ENCODE measurements around the gene ADAMTSL2.

DNA sequence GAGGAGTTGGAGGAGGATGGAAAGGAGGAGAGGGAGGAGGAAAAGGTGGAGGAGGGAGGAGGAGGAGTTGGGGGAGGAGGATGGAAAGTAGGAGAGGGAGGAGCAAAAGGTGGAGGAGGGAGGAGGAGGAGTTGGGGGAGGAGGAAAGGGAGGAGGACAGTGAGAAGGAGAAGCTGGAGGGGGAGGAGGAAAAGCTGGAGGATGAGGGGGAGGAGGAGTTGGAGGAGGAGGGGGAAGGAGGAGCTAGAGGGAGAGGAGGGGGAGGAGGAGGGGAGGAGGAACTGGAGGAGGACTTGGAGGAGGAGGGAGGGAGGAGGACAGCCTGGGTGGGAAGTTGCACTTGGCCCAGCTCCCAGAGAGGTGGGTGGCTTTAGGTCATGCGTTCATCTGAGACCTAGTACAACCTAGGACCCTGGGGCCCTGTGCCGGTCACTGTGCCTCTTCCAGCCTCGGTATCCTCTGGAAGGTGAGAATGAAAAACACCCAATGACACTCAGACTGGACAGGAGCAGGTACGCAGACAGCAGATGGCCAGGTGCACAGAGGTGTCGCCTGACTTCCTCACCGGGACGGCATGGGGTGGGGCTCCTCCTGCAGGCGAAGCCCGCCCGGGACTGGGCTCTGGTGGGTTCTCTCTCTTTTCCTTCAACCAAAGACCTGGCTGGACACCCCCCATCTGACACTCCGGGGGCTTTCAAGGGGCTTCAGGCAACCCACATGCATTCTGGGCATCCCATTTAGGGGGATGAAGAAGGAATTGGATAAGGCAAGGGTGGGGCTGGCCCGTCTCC lies 43.4 kb upstream of the ADAMTSL2 start:
- TF ChIP-seq ONECUT2 (CRISPR knock-in tag; IDR thresholded peaks at IDR 0.05): no peak
- TF ChIP-seq, protein P1, sequence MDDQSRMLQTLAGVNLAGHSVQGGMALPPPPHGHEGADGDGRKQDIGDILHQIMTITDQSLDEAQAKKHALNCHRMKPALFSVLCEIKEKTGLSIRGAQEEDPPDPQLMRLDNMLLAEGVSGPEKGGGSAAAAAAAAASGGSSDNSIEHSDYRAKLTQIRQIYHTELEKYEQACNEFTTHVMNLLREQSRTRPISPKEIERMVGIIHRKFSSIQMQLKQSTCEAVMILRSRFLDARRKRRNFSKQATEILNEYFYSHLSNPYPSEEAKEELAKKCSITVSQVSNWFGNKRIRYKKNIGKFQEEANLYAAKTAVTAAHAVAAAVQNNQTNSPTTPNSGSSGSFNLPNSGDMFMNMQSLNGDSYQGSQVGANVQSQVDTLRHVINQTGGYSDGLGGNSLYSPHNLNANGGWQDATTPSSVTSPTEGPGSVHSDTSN (CRISPR knock-in tag; IDR thresholded peaks at IDR 0.05; ENCODE audit: borderline replicate concordance): no peak
- no peak for TF ChIP-seq SIN3A (IDR thresholded peaks at IDR 0.05; ENCODE audit: borderline replicate concordance, low read depth, low read length)
